OCI-LY7 (cell line): Measurements from ENCODE around the gene NABP2. TPM values are rescaled to one million over a fixed set of nuclear protein-coding genes. Genes with fewer than 3 reads are reported as not detected.
A peak's percentile ranks its signal among the peaks of the same experiment; 100 is the strongest.

Experiments used
- BruUV-seq: library from RNA; stranded (reverse); fragments of 400-500 nt; replicated peaks from 2 replicates; lab custom pipeline; 2021; lab: Mats Ljungman, UMichigan
- CTCF ChIA-PET: fragments of 300-600 bp; sonication (Branson Sonifier 250); formaldehyde crosslinking; loops from one replicate; lab custom pipeline; 2022; ENCODE audit warnings: antibody characterized with exemption; ENCODE audit not compliant: unreplicated experiment; lab: Charles Lee
- POLR2A ChIA-PET: fragments of 300-600 bp; sonication (Branson Sonifier 250); formaldehyde crosslinking; loops from one replicate; lab custom pipeline; 2022; ENCODE audit warnings: antibody characterized with exemption; lab: Charles Lee
- DNase-seq: peaks from one replicate; pipeline ENCODE4 v3.0.0-alpha.2; 2015; ENCODE audit warnings: low spot score
- H2AFZ ChIP-seq: fragments of 200-600 bp; sonication (generic), shearing (Covaris generic); 2 replicates; pipeline ENCODE4 v1.6.1; 2014; ENCODE audit warnings: mild to moderate bottlenecking, antibody characterized with exemption, low read length, moderate library complexity
- H3K27ac ChIP-seq: fragments of 200-600 bp; sonication (generic); 2 replicates; pipeline ENCODE4 v1.5.1; 2014; ENCODE audit warnings: mixed run types, low read depth, mild to moderate bottlenecking, moderate library complexity, low read length, inconsistent platforms; ENCODE audit not compliant: poor library complexity, severe bottlenecking
- H3K36me3 ChIP-seq: fragments of 200-600 bp; sonication (generic); 2 replicates; pipeline ENCODE4 v1.6.1; 2014; ENCODE audit warnings: mild to moderate bottlenecking, antibody characterized with exemption, low read length, moderate library complexity, mixed read lengths; ENCODE audit not compliant: insufficient read depth
- H3K4me1 ChIP-seq: fragments of 200-600 bp; sonication (generic); 2 replicates; pipeline ENCODE4 v1.5.1; 2014; ENCODE audit warnings: mild to moderate bottlenecking, low read length; ENCODE audit not compliant: insufficient read depth, poor library complexity, severe bottlenecking
- H3K4me2 ChIP-seq: fragments of 200-600 bp; sonication (generic); 2 replicates; pipeline ENCODE4 v1.6.1; 2014; ENCODE audit warnings: mild to moderate bottlenecking, low read length
- H3K4me3 ChIP-seq: fragments of 200-600 bp; sonication (generic); 2 replicates; pipeline ENCODE4 v1.5.1; 2014; ENCODE audit warnings: mild to moderate bottlenecking, low read depth, low read length; ENCODE audit not compliant: poor library complexity, severe bottlenecking
- H3K79me2 ChIP-seq: fragments of 200-600 bp; sonication (generic); 2 replicates; pipeline ENCODE4 v1.6.1; 2016; ENCODE audit warnings: low read depth, mild to moderate bottlenecking, low read length, moderate library complexity, mixed read lengths; ENCODE audit not compliant: insufficient read depth
- H3K9me2 ChIP-seq: fragments of 200-600 bp; sonication (generic); 2 replicates; pipeline ENCODE4 v1.6.1; 2016; ENCODE audit warnings: mild to moderate bottlenecking, low read length, mixed read lengths; ENCODE audit not compliant: insufficient read depth
- H3K9me3 ChIP-seq: fragments of 200-600 bp; sonication (generic); 2 replicates; pipeline ENCODE4 v1.6.1; 2014; ENCODE audit warnings: mild to moderate bottlenecking, mixed run types, low read length, mixed read lengths
- H4K20me1 ChIP-seq: fragments of 200-600 bp; sonication (generic); 2 replicates; pipeline ENCODE4 v1.6.1; 2014; ENCODE audit warnings: mild to moderate bottlenecking, antibody characterized with exemption, low read length, moderate library complexity, mixed read lengths; ENCODE audit not compliant: insufficient read depth
- EZH2phosphoT487 ChIP-seq: fragments of 200-600 bp; sonication (generic); IDR thresholded peaks from 2 replicates; pipeline ENCODE4 v1.6.1; 2018; ENCODE audit warnings: low read depth, borderline replicate concordance, mild to moderate bottlenecking, mixed run types, antibody characterized with exemption, low read length, moderate library complexity, mixed read lengths
- intact Hi-C: fragments of 100-400 bp; cut with micrococcal nuclease; formaldehyde crosslinking; loops from one replicate; pipeline ENCODE4 v1.10.0; 2022; ENCODE audit not compliant: unreplicated experiment
- total RNA-seq, 2 experiments: library from RNA; depleted of rRNA in 1 of 2; stranded (reverse); fragments of >200 nt in 1 of 2; shearing (Covaris generic) in 1 of 2; gene quantifications; 2 replicates each; pipeline ENCODE4 v1.2.3, GENCODE V29; 2014 to 2022
- TF ChIP-seq, protein P1 (sequence below): fragments of 200-600 bp; sonication (generic); conservative IDR thresholded peaks from 2 replicates; pipeline ENCODE4 v1.5.1; 2014; ENCODE audit warnings: mild to moderate bottlenecking, antibody characterized with exemption, low read length, moderate library complexity, mixed read lengths

The NABP2 gene
- total RNA-seq, 2 experiments from 2014 or later = 37.5 to 61.1 TPM

DNA sequence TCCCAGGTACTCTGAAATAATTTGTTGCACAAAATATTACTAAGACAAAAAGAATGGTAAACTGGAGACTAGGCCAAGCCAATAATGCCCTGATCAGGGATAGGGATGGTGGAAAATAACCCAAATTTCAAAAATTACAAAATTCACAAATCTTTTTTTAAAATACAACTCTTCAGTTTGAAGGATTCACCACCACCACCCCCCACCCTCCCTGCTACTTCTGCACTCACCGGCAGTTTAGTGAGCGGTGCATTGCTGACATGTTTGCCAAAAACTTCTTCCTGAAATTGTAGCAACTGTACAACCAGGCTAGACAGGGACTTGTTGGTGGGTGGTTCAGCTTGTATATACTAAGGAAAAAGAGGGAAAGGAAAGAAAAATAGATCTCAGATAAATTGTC is 37.2 kb upstream of the NABP2 start:
- BruUV-seq = no TSS peak
- TF ChIP-seq, protein P1, sequence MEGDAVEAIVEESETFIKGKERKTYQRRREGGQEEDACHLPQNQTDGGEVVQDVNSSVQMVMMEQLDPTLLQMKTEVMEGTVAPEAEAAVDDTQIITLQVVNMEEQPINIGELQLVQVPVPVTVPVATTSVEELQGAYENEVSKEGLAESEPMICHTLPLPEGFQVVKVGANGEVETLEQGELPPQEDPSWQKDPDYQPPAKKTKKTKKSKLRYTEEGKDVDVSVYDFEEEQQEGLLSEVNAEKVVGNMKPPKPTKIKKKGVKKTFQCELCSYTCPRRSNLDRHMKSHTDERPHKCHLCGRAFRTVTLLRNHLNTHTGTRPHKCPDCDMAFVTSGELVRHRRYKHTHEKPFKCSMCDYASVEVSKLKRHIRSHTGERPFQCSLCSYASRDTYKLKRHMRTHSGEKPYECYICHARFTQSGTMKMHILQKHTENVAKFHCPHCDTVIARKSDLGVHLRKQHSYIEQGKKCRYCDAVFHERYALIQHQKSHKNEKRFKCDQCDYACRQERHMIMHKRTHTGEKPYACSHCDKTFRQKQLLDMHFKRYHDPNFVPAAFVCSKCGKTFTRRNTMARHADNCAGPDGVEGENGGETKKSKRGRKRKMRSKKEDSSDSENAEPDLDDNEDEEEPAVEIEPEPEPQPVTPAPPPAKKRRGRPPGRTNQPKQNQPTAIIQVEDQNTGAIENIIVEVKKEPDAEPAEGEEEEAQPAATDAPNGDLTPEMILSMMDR = no peak
- no peak for TF ChIP-seq EZH2phosphoT487
- Histone ChIP-seq H3K9me3 (no peaks in the 10 kb centered on the region), H3K79me2 (peaks cover 31% of the 10 kb centered on the region), H3K4me3 (no peak overlapping the region), H3K9me2 (no peaks in the 10 kb centered on the region), H3K4me1 (peaks cover 29% of the 10 kb centered on the region), H2AFZ (no peak overlapping the region), H3K4me2 (peak overlapping the region; percentile 93), H4K20me1 (0 out of 2 replicates have a peak, but pooled peaks cover 4% of the 10 kb centered on the region), H3K27ac (no peak overlapping the region), H3K36me3 (peaks cover 54% of the 10 kb centered on the region)
- POLR2A ChIA-PET = interaction anchor here (0.7 to 3.4 kb wide), 4 partner anchors 10 to 69 kb away, joined by 7 to 21 read pairs (median 14); partner anchors contain the start of genes RNF41, RPL41 and ZC3H10
- DNase-seq = no peak
- CTCF ChIA-PET = no interaction called here
- intact Hi-C loops = loop anchor here (5.0 kb wide), 1 partner anchor 140 kb away; no protein-coding TSS in a partner anchor

DNA sequence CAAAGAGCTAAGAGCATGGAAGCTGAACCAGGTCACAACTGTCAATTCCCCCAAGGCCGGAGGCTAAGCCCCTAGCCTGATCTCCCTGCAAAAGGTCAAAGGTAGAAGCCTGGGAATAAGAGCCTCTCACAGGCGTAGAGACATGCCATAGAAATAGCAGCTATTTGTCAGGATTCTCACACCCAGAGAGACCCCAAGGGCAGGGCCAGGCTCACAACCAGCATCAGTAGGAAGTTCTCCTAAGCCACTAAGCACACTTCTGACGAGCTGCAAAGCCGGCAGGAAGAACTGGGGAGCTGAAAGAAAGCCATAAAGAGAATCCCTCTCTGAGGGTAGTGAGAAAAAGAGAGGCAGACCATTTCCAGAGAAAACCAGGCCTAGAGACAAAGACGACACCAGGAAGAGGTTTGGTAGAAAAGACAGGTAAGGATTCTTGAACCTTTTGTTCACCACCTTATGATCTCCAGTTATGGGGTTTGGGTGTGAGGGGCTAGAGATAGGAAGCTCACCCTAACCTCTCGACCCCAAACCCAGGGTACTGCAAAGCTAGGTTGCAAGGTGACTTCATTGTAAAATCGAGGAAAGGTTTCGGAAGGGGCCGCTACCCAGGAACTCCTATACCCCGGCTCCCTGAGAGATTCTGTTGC is 35.9 kb upstream of the NABP2 start:
- peak; percentile 40 for DNase-seq
- peaks cover 42% of the 10 kb centered on the region for H3K36me3 ChIP-seq
- 0 out of 2 replicates have a peak, but pooled peaks cover 4% of the 10 kb centered on the region for H4K20me1 ChIP-seq
- peak overlapping the region; percentile 46 for H3K27ac ChIP-seq
- H3K4me2 ChIP-seq = peak overlapping the region; percentile 93
- peaks cover 31% of the 10 kb centered on the region for H3K79me2 ChIP-seq
- intact Hi-C loops = loop anchor here (2.0 to 5.0 kb wide), 3 partner anchors 29 to 449 kb away; partner anchors contain the start of gene MYL6
- no TSS peak for BruUV-seq
- no peaks in the 10 kb centered on the region for H3K9me3 ChIP-seq
- H3K4me3 ChIP-seq = peak overlapping the region; percentile 79
- ChIA-PET CTCF (interaction anchor here (0.8 to 2.5 kb wide), 6 partner anchors 20 to 450 kb away, joined by 3 to 23 read pairs (median 4); partner anchors contain the start of genes RNF41 and ZC3H10), POLR2A (interaction anchor here (0.5 to 3.4 kb wide), 16 partner anchors 18 to 440 kb away, joined by 3 to 22 read pairs (median 3); partner anchors contain the start of genes ESYT1, MYL6B, RNF41 and RPL41)
- TF ChIP-seq, protein P1 = no peak
- no peak for TF ChIP-seq EZH2phosphoT487
- peaks cover 37% of the 10 kb centered on the region for H3K4me1 ChIP-seq
- no peaks in the 10 kb centered on the region for H3K9me2 ChIP-seq
- H2AFZ ChIP-seq = no peak overlapping the region
